GM10248 (cell line): Measurements from ENCODE around the gene ROMO1.
"Not testable (repeated sequence)": the region's sequence is repeated elsewhere in the genome, so short reads cannot be mapped to it uniquely, and the experiment has no call there.

ENCODE experiments used
- CTCF ChIA-PET: fragments of 300-600 bp; sonication (Branson Sonifier 250); formaldehyde crosslinking; extraction: SDS; loops from one replicate; lab custom pipeline; 2021; ENCODE audit warnings: antibody characterized with exemption; lab: Yijun Ruan, JAX
- POLR2A ChIA-PET: fragments of 350-650 bp; sonication (Branson Sonifier 250); formaldehyde crosslinking; extraction: SDS; loops from one replicate; lab custom pipeline; 2020; ENCODE audit warnings: antibody characterized with exemption; lab: Yijun Ruan, JAX
- DNase-seq: peaks from one replicate; pipeline ENCODE4 v3.0.0; 2012; ENCODE audit errors: extremely low spot score
- CTCF ChIP-seq: IDR thresholded peaks from 2 replicates; pipeline ENCODE4 v1.5.1; 2012; ENCODE audit warnings: mild to moderate bottlenecking, low read depth; ENCODE audit errors: extremely low read depth, missing control alignments, control extremely low read depth

Gene ROMO1

GRCh38 chr20:35673884-35674283 is 25.3 kb upstream of the ROMO1 start:
- ChIA-PET POLR2A (no interaction called here), CTCF (no interaction called here)
- no peak for TF ChIP-seq CTCF
- no peak for DNase-seq

GRCh38 chr20:35674921-35675320 is 24.3 kb upstream of the ROMO1 start:
- ChIA-PET CTCF (interaction anchor here (0.8 kb wide), 1 partner anchor 56 kb away, joined by 3 read pairs; no protein-coding TSS in a partner anchor), POLR2A (no interaction called here)
- DNase-seq: no peak
- no peak for TF ChIP-seq CTCF

GRCh38 chr20:35680452-35681183 is 18.6 kb upstream of the ROMO1 start:
- ChIA-PET POLR2A (no interaction called here), CTCF (interaction anchor here (1.0 kb wide), 1 partner anchor 50 kb away, joined by 4 read pairs; no protein-coding TSS in a partner anchor)
- no peak for DNase-seq
- TF ChIP-seq CTCF: no peak

GRCh38 chr20:35681960-35682359 is 17.2 kb upstream of the ROMO1 start:
- no peak for DNase-seq
- no peak for TF ChIP-seq CTCF
- ChIA-PET POLR2A (interaction anchor here (0.6 kb wide), 1 partner anchor 244 kb away, joined by 3 read pairs; no protein-coding TSS in a partner anchor), CTCF (no interaction called here)

GRCh38 chr20:35685368-35685767 is 13.8 kb upstream of the ROMO1 start:
- POLR2A ChIA-PET, CTCF ChIA-PET: not testable (repeated sequence)

GRCh38 chr20:35686872-35687271 is 12.3 kb upstream of the ROMO1 start:
- DNase-seq, POLR2A ChIA-PET: not testable (repeated sequence)
- CTCF ChIA-PET: interaction anchor here (1.2 kb wide), 1 partner anchor 18 kb away, joined by 3 read pairs; no protein-coding TSS in a partner anchor
- peak; percentile 12 for TF ChIP-seq CTCF

More at GRCh38 chr20:35685368-35685767, 13.8 kb upstream of the ROMO1 start:
- not testable (repeated sequence) for DNase-seq

- CTCF ChIA-PET: interaction anchor here (0.8 kb wide), 1 partner anchor 9 kb away, joined by 3 read pairs; the partner anchor contains the start of genes NFS1 and ROMO1
- DNase-seq: no peak
- POLR2A ChIA-PET: no interaction called here
- no peak for TF ChIP-seq CTCF
Observed at GRCh38 chr20:35690265-35690664, 8.9 kb upstream of the ROMO1 start.
